Heart left ventricle (tissue), 16 donors: Measurements from ENCODE around the gene KLF7. TPM values are rescaled to one million over a fixed set of nuclear protein-coding genes. Genes with fewer than 3 reads are reported as not detected.
A peak's percentile ranks its signal among the peaks of the same experiment; 100 is the strongest.

Source experiments
- ATAC-seq, 4 donors: fragments of 200-7000 bp; cut with Tn5 transposase; one replicate each; pipeline ENCODE4 v1.9.1; 2020 to 2022; ENCODE audit warnings: moderate library complexity in 4 of 4, mild to moderate bottlenecking in 3 of 4, moderate number of reproducible peaks in 1 of 4
- DNase-seq, 5 donors: peaks; one replicate each; pipeline ENCODE4 v3.0.0-alpha.2; 2020
- H3K27ac ChIP-seq, 12 donors: fragments of 200-600 bp; sonication (generic) in 4 of 12; one replicate each; pipeline versions ENCODE4 v1.5.0 to v1.8.0; 2016 to 2022; ENCODE audit warnings: mild to moderate bottlenecking in 2 of 12
- H3K27me3 ChIP-seq, 9 donors: fragments of 200-600 bp; sonication (generic) in 2 of 9; one replicate each; pipeline versions ENCODE4 v1.5.1 to v1.8.0; 2016 to 2022; ENCODE audit warnings: mild to moderate bottlenecking in 3 of 9
- H3K36me3 ChIP-seq, 9 donors: fragments of 200-600 bp; sonication (generic) in 2 of 9; one replicate each; pipeline versions ENCODE4 v1.5.0 to v1.8.0; 2018 to 2022; ENCODE audit warnings: mild to moderate bottlenecking in 2 of 9
- H3K4me1 ChIP-seq, 12 donors: fragments of 200-600 bp; sonication (generic) in 4 of 12; one replicate each; pipeline versions ENCODE4 v1.5.0 to v1.8.0; 2016 to 2022; ENCODE audit warnings: mild to moderate bottlenecking in 3 of 12
- H3K4me3 ChIP-seq, 12 donors: fragments of 200-600 bp; sonication (generic) in 4 of 12; one replicate each; pipeline versions ENCODE4 v1.5.0 to v1.8.0; 2017 to 2022; ENCODE audit warnings: mild to moderate bottlenecking in 9 of 12, moderate library complexity in 4 of 12
- H3K9me3 ChIP-seq, 12 donors: fragments of 200-600 bp; sonication (generic) in 4 of 12; one replicate each; pipeline versions ENCODE4 v1.5.0 to v1.8.0; 2016 to 2022; ENCODE audit warnings: mild to moderate bottlenecking in 1 of 12
- CTCF ChIP-seq, 12 donors: fragments of 200-600 bp; sonication (generic) in 4 of 12; IDR thresholded peaks; one replicate each; pipeline versions ENCODE4 v1.5.0 to v1.8.0; 2018 to 2022; ENCODE audit warnings: antibody characterized with exemption in 12 of 12, mild to moderate bottlenecking in 5 of 12
- POLR2A ChIP-seq, 2 donors: fragments of 450-650 bp; IDR thresholded peaks; one replicate each; pipeline ENCODE4 v1.6.1; 2017; ENCODE audit warnings: antibody characterized with exemption in 2 of 2, mild to moderate bottlenecking in 2 of 2, moderate library complexity in 2 of 2
- WGBS, 4 donors: extraction: QIAGEN DNeasy Blood & Tissue Kit in 2 of 4; methylation state at CpG; one replicate each; pipeline versions ENCODE4 v1.1.5 to v1.1.7; 2013 to 2018; 5-methylcytosine and 5-hydroxymethylcytosine counted together
- intact Hi-C, 10 donors: fragments of 100-400 bp; cut with DNase I; formaldehyde crosslinking; loops; one replicate each; pipeline versions ENCODE4 v1.11.1 to v1.14.2; 2022
- polyA plus RNA-seq, 2 donors: library from polyadenylated mRNA; stranded (reverse); fragments of 200-250 nt; gene quantifications; one replicate each; pipeline ENCODE4 v1.2.3, GENCODE V29; 2013
- total RNA-seq, 9 donors: library from RNA; depleted of rRNA in 2 of 9; stranded (reverse); fragments of >200 nt in 2 of 9; fragmentation: NEBNext Ultra II Directional in 3 of 9; extraction: Animal tissue kit (Norgen Biotek cat#: 25700) in 3 of 9; gene quantifications; one replicate each; pipeline versions ENCODE4 v1.1.0 to v1.2.4, GENCODE V29; 2016 to 2023
- donor health status: ischemic (EF 13 %, LVEDD 7.1; RV severe dilation, severe dysfunction).
- donor health status: healthy with polysubstance abuse.
- donor health status: DM: no; HTN: yes; CAD: no.
- donor health status: DM: no; HTN: no; CAD: no.
- donor health status: ischemic (EF 25% LVEDD 6.9; RV normal size, moderate dysfunction).
- donor health status: ischemic (EF 25% LVEDD 5.7; RV mildly dilated, moderate dysfunction).
- donor health status: healthy.
- donor health status: DM: yes; HTN: yes; CAD: no.
- donor health status: ischemic (EF 35%, LVEDD 5.7; RV mildly dilated, moderate dysfunction).
- donor health status: nonischemic (EF 11% LVEDD 7.7; RV severe dilation, severe dysfunction).
- donor health status: DM: yes; HTN: yes; CAD: no.
- donor health status: PGD.
- donor health status: ischemic (EF 29% LVEDD 5.4; RV normal size, mild dysfunction).
- donor health status: nonischemic (EF 23%, LVEDD 6.1; RV moderate dilation, normal function).

KLF7 gene
- total and polyA plus RNA-seq, 11 donors, result 5.0 to 49.8 (median 26.2) TPM

- H3K4me1 ChIP-seq, result peaks cover 38 to 100% (median 91%) of the 10 kb centered on the region in 12 donors
- intact Hi-C loops, result loop anchor here in 1 of 10 donors (2.0 kb wide), 1 partner anchor 29 kb away; the partner anchor contains the start of gene KLF7
- ATAC-seq (no peak), DNase-seq (no peak)
- H3K4me3 ChIP-seq, result no peak overlapping the region
- no peaks in the 10 kb centered on the region for H3K27me3 ChIP-seq
- no peaks in the 10 kb centered on the region for H3K36me3 ChIP-seq
- TF ChIP-seq CTCF (IDR thresholded peaks at IDR 0.05), result no peak
- 45 to 59% (median 49%) methylated on average over 9 of the region's 9 CpGs for WGBS, 4 donors
- peak overlapping the region; percentile 70 to 91 (median 84) for H3K27ac ChIP-seq
- no peaks in the 10 kb centered on the region for H3K9me3 ChIP-seq
Observed at GRCh38 chr2:207135801-207136457, 29.8 kb downstream of the KLF7 start.

- peaks cover 38 to 100% (median 91%) of the 10 kb centered on the region in 12 donors for H3K4me1 ChIP-seq
- 0 to 15% (median 10%) methylated on average over 1 of the region's 1 CpG for WGBS, 4 donors
- no peak for DNase-seq
- peak overlapping the region; percentile 70 to 91 (median 84) for H3K27ac ChIP-seq
- TF ChIP-seq POLR2A (IDR thresholded peaks at IDR 0.05) (no peak), CTCF (IDR thresholded peaks at IDR 0.05) (no peak)
- peak in 1 of 4 donors; percentile 5 for ATAC-seq
- no peak overlapping the region for H3K4me3 ChIP-seq
- H3K9me3 ChIP-seq, result no peaks in the 10 kb centered on the region
- H3K36me3 ChIP-seq, result no peaks in the 10 kb centered on the region
- H3K27me3 ChIP-seq, result no peaks in the 10 kb centered on the region
- intact Hi-C loops, result loop anchor here in 1 of 10 donors (2.0 kb wide), 1 partner anchor 29 kb away; the partner anchor contains the start of gene KLF7
Observed at GRCh38 chr2:207135340-207135739, 30.4 kb downstream of the KLF7 start.

- ATAC-seq (peak; percentile 96 to 97 (median 96)), DNase-seq (peak; percentile 64 to 91 (median 85))
- Histone ChIP-seq H3K4me1 (peaks cover 35 to 99% (median 88%) of the 10 kb centered on the region in 12 donors), H3K4me3 (peak overlapping the region in 7 of 12 donors; percentile 5 to 27 (median 18)), H3K36me3 (no peaks in the 10 kb centered on the region), H3K27me3 (no peaks in the 10 kb centered on the region), H3K27ac (peak overlapping the region; percentile 70 to 92 (median 84)), H3K9me3 (no peaks in the 10 kb centered on the region)
- TF ChIP-seq POLR2A (IDR thresholded peaks at IDR 0.05), result peak in 1 of 2 donors; percentile 13
- no peak for TF ChIP-seq CTCF (IDR thresholded peaks at IDR 0.05)
- 18 to 30% (median 22%) methylated on average over 13 of the region's 13 CpGs for WGBS, 4 donors
- intact Hi-C loops, result loop anchor here in 6 of 10 donors (1.0 to 5.0 kb wide), 6 partner anchors 8 to 47 kb away; partner anchors contain the start of gene KLF7 (in 5 of the 6)
Observed at GRCh38 chr2:207133820-207134519, 31.8 kb downstream of the KLF7 start.

GRCh38 chr2:207133458-207133819 is 32.3 kb downstream of the KLF7 start:
- Histone ChIP-seq H3K27ac (peak overlapping the region; percentile 70 to 92 (median 84)), H3K9me3 (peaks cover 0 to 3% (median 0%) of the 10 kb centered on the region in 12 donors), H3K4me3 (peak overlapping the region in 7 of 12 donors; percentile 5 to 27 (median 16)), H3K4me1 (peaks cover 34 to 98% (median 83%) of the 10 kb centered on the region in 12 donors), H3K36me3 (no peaks in the 10 kb centered on the region), H3K27me3 (no peaks in the 10 kb centered on the region)
- WGBS, 4 donors, result 31 to 61% (median 40%) methylated on average over 6 of the region's 6 CpGs
- TF ChIP-seq CTCF (IDR thresholded peaks at IDR 0.05) (no peak), POLR2A (IDR thresholded peaks at IDR 0.05) (no peak)
- DNase-seq (peak in 2 of 5 donors; percentile 37 to 46), ATAC-seq (peak; percentile 15 to 43 (median 28))
- intact Hi-C loops, result loop anchor here in 6 of 10 donors (2.0 to 5.0 kb wide), 5 partner anchors 31 to 46 kb away; partner anchors contain the start of gene KLF7 (in 4 of the 6)
